Measurements from ENCODE around the gene VAMP5.

DNA sequence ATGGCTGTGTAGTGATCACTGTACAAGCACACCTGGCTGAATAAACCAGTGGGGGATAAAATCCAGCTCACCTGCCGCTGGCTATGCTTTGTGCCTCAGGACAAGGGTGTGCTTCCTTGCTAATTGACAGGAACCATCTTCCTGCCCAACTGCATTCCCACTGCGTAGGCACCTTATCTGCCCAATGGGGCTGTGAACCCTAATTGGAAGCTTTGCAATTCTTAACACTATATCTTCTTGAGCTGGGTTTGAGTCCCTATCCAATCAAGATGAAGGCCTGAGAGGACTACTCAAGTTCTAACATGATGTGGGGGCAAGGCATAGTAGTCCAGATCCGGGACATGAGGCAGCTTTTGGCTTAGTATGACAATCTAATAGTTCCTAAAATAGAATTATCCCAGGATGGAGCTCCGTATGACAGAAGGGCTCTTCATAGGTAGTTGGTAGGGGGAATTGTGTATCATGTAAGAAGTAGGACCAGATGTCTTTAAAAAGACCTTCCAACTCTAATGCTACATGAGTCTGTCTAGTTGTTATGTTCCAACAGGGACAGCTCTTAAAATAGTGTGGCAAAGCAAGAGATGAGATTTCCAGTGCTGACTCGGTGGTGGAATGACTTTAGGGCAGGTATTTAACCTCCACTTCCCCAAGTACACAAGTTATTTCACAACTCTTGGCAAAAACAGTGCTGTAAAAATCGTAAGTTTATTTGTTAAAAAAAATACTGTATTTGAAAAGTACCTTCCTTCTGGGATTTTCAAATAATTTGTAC, 20.5 kb downstream of the VAMP5 start:
- TF ChIP-seq, protein P1, sequence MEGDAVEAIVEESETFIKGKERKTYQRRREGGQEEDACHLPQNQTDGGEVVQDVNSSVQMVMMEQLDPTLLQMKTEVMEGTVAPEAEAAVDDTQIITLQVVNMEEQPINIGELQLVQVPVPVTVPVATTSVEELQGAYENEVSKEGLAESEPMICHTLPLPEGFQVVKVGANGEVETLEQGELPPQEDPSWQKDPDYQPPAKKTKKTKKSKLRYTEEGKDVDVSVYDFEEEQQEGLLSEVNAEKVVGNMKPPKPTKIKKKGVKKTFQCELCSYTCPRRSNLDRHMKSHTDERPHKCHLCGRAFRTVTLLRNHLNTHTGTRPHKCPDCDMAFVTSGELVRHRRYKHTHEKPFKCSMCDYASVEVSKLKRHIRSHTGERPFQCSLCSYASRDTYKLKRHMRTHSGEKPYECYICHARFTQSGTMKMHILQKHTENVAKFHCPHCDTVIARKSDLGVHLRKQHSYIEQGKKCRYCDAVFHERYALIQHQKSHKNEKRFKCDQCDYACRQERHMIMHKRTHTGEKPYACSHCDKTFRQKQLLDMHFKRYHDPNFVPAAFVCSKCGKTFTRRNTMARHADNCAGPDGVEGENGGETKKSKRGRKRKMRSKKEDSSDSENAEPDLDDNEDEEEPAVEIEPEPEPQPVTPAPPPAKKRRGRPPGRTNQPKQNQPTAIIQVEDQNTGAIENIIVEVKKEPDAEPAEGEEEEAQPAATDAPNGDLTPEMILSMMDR (IDR thresholded peaks at IDR 0.05; ENCODE audit: low read length), result no peak
- no peak for TF ChIP-seq EZH2 (optimal IDR thresholded peaks at IDR 0.05; ENCODE audit: low read depth, low read length)
- TF ChIP-seq EZH2phosphoT487 (IDR thresholded peaks at IDR 0.05; ENCODE audit: low read length), result no peak

Measured in MM.1S (cell line).